GM19023 (cell line): ENCODE measurements around the gene GADD45G.

Experiments used
- ATAC-seq: cut with Tn5 transposase; IDR thresholded peaks from one replicate; pipeline ENCODE4 v1.9.1; 2021; ENCODE audit warnings: mild to moderate bottlenecking, moderate library complexity; ENCODE audit not compliant: unreplicated experiment

GADD45G gene

GRCh38 chr9:89608641-89609335, 4.0 kb downstream of the GADD45G start:
- no peak for ATAC-seq

- ATAC-seq, result no peak
These were observed 4.7 kb downstream of the GADD45G start for GRCh38 chr9:89609426-89610006.

- no peak for ATAC-seq
These were observed 5.6 kb downstream of the GADD45G start for GRCh38 chr9:89610391-89610925.

GRCh38 chr9:89611425-89611824, 6.6 kb downstream of the GADD45G start:
- ATAC-seq, result no peak

- no peak for ATAC-seq
These were observed 7.9 kb downstream of the GADD45G start for GRCh38 chr9:89612566-89613278.

- ATAC-seq, result no peak
These were observed 9.4 kb downstream of the GADD45G start for GRCh38 chr9:89613912-89614892.

GRCh38 chr9:89615661-89616060, 10.8 kb downstream of the GADD45G start:
- ATAC-seq, result no peak

- no peak for ATAC-seq
These were observed 11.6 kb downstream of the GADD45G start for GRCh38 chr9:89616411-89616810.

GRCh38 chr9:89617978-89618377, 13.2 kb downstream of the GADD45G start:
- ATAC-seq, result no peak

- ATAC-seq, result no peak
These were observed 14.2 kb downstream of the GADD45G start for GRCh38 chr9:89619019-89619418.

- no peak for ATAC-seq
These were observed 14.8 kb downstream of the GADD45G start for GRCh38 chr9:89619424-89620138.

GRCh38 chr9:89621031-89621430, 16.2 kb downstream of the GADD45G start:
- no peak for ATAC-seq

- ATAC-seq, result no peak
These were observed 16.9 kb downstream of the GADD45G start for GRCh38 chr9:89621676-89622075.

- no peak for ATAC-seq
These were observed 18.4 kb downstream of the GADD45G start for GRCh38 chr9:89622933-89623861.

- no peak for ATAC-seq
These were observed 19.2 kb downstream of the GADD45G start for GRCh38 chr9:89623925-89624420.

GRCh38 chr9:89625721-89626687, 21.2 kb downstream of the GADD45G start:
- ATAC-seq, result no peak

- no peak for ATAC-seq
These were observed 22.0 kb downstream of the GADD45G start for GRCh38 chr9:89626741-89627265.
